ENCODE measurements around the gene DLL3.
"Not testable (repeated sequence)": the region's sequence is repeated elsewhere in the genome, so short reads cannot be mapped to it uniquely, and the experiment has no call there.

The DLL3 gene, protein sequence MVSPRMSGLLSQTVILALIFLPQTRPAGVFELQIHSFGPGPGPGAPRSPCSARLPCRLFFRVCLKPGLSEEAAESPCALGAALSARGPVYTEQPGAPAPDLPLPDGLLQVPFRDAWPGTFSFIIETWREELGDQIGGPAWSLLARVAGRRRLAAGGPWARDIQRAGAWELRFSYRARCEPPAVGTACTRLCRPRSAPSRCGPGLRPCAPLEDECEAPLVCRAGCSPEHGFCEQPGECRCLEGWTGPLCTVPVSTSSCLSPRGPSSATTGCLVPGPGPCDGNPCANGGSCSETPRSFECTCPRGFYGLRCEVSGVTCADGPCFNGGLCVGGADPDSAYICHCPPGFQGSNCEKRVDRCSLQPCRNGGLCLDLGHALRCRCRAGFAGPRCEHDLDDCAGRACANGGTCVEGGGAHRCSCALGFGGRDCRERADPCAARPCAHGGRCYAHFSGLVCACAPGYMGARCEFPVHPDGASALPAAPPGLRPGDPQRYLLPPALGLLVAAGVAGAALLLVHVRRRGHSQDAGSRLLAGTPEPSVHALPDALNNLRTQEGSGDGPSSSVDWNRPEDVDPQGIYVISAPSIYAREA

DNA sequence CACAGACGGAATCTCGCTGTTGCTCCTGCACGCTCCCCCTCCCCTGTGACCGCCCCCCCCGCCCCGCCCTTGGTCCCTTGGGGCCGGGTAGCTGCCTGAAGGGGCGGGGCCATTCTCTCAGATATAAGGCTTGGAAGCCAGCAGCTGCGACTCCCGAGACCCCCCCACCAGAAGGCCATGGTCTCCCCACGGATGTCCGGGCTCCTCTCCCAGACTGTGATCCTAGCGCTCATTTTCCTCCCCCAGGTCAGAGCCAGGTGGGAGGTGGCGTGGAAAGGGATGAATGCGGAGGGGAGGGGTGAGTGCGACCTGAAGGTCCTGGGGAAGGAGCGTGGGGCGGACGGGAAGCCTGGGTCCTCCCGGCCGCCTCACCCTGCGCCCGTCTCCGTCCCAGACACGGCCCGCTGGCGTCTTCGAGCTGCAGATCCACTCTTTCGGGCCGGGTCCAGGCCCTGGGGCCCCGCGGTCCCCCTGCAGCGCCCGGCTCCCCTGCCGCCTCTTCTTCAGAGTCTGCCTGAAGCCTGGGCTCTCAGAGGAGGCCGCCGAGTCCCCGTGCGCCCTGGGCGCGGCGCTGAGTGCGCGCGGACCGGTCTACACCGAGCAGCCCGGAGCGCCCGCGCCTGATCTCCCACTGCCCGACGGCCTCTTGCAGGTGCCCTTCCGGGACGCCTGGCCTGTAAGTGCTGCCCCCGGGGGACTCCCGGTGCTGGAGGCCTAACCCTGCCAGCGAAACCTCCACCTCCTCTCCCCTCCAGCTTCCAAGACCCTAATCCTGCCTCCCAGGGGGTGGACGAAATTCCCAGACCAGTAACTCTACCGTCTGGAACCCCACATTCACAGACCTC, at the start of gene DLL3:
Gene DLL3 (plus strand): TSS at position 150 of the 845 bp plus-strand sequence. CDS start 28 bp downstream, at position 178.
- Histone ChIP-seq H3K27ac (ENCODE audit: poor library complexity, severe bottlenecking) (no peak within 1 kb of the TSS), H3K27me3 (ENCODE audit: insufficient read depth, poor library complexity, severe bottlenecking) (peaks cover 33% of the 10 kb centered on the region), H3K4me3 (ENCODE audit: severe bottlenecking) (no peak within 1 kb of the TSS), H3K4me1 (ENCODE audit: insufficient read depth, poor library complexity, severe bottlenecking) (no peaks in the 10 kb centered on the region), H3K9me3 (ENCODE audit: severe bottlenecking) (no peaks in the 10 kb centered on the region), H3K36me3 (ENCODE audit: low read depth) (no peaks in the 10 kb centered on the region)
- TF ChIP-seq, protein P1, sequence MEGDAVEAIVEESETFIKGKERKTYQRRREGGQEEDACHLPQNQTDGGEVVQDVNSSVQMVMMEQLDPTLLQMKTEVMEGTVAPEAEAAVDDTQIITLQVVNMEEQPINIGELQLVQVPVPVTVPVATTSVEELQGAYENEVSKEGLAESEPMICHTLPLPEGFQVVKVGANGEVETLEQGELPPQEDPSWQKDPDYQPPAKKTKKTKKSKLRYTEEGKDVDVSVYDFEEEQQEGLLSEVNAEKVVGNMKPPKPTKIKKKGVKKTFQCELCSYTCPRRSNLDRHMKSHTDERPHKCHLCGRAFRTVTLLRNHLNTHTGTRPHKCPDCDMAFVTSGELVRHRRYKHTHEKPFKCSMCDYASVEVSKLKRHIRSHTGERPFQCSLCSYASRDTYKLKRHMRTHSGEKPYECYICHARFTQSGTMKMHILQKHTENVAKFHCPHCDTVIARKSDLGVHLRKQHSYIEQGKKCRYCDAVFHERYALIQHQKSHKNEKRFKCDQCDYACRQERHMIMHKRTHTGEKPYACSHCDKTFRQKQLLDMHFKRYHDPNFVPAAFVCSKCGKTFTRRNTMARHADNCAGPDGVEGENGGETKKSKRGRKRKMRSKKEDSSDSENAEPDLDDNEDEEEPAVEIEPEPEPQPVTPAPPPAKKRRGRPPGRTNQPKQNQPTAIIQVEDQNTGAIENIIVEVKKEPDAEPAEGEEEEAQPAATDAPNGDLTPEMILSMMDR (IDR thresholded peaks at IDR 0.05; ENCODE audit: poor library complexity, severe bottlenecking): no peak
- DNase-seq (ENCODE audit: low spot score) (no peak), ATAC-seq (ENCODE audit: low read depth) (peak; percentile 50)

DNA sequence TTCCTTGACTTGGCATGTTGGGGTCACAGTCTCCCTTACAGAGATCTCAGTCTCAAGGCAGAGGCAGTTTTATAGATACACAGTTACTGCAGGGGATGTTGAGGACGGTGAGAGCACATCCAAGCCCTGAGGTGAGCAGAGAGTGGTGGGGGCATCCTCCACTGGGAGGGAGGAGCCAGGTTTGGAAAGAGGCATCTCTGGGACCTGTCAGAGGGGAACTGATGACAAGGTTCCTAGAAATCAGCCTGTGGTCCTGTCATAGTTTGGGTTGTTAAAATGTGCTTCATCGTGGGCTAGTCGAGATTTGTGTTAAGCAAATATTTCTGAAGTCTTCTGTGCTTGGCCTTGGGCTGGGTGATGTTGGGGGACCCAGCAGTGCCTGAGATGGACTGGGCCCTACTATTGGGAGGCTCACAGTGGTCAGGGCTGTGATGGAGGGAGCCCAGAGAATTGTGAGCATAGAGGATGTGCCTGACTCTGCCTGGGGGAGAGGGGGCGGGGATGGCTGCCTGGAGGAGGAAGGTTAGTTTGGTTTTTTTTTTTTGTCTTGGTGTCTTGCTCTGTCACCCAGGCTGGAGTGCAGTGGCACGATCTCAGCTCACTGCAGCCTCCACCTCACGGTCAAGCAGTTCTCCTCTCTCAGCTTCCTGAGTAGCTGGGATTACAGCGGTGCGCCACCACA, 49.5 kb upstream of the DLL3 start:
- H3K27ac ChIP-seq (ENCODE audit: poor library complexity, severe bottlenecking): no peak overlapping the region
- TF ChIP-seq, protein P1 (IDR thresholded peaks at IDR 0.05; ENCODE audit: poor library complexity, severe bottlenecking): no peak
- no peak for DNase-seq (ENCODE audit: low spot score)
- no peaks in the 10 kb centered on the region for H3K27me3 ChIP-seq (ENCODE audit: insufficient read depth, poor library complexity, severe bottlenecking)
- peaks cover 44% of the 10 kb centered on the region for H3K36me3 ChIP-seq (ENCODE audit: low read depth)
- H3K4me3 ChIP-seq (ENCODE audit: severe bottlenecking): no peak overlapping the region
- no peaks in the 10 kb centered on the region for H3K9me3 ChIP-seq (ENCODE audit: severe bottlenecking)
- ATAC-seq (ENCODE audit: low read depth): no peak
- peaks cover 13% of the 10 kb centered on the region for H3K4me1 ChIP-seq (ENCODE audit: insufficient read depth, poor library complexity, severe bottlenecking)

DNA sequence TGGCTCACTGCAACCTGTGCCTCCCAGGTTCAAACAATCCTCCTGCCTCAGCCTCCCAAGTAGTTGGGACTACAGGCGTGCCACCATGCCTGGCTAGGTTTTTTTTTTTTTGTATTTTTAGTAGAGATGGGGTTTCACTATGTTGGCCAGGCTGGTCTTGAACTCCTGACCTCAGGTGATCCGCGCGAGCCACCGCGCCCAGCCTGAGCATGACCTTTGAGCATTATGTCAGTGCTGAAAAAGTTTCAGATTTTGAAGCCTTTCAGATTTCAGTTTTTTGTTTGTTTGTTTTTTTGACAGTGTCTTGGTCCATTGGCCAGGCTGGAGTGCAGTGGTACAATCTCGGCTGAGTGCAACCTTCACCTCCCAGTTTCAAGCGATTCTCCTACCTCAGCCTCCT, 47.5 kb upstream of the DLL3 start:
- not testable (repeated sequence) for H3K4me3 ChIP-seq (ENCODE audit: severe bottlenecking); DNase-seq (ENCODE audit: low spot score); H3K27me3 ChIP-seq (ENCODE audit: insufficient read depth, poor library complexity, severe bottlenecking); H3K9me3 ChIP-seq (ENCODE audit: severe bottlenecking); ATAC-seq (ENCODE audit: low read depth); H3K27ac ChIP-seq (ENCODE audit: poor library complexity, severe bottlenecking)
- Histone ChIP-seq H3K4me1 (ENCODE audit: insufficient read depth, poor library complexity, severe bottlenecking) (peaks cover 11% of the 10 kb centered on the region), H3K36me3 (ENCODE audit: low read depth) (peaks cover 54% of the 10 kb centered on the region)

DNA sequence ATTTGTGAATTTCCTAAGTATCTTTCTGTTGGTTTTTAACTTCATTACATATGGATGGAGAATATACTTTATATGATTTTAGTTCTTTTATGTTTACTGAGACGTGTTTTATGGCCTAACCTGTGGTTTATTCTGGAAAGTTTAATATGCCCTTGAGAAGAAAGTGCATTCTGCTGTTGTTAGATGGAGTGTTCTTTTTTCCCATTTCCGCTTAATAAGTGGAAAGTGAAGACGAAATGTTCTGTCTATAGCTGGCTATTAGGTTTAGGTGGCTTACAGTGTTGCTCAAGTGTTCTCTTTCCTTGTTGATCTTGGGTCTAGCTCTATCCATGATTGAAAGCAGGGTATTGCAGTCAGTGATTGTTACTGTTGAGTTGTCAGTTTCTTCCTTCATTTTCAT, 35.3 kb upstream of the DLL3 start:
- TF ChIP-seq, protein P1 (IDR thresholded peaks at IDR 0.05; ENCODE audit: poor library complexity, severe bottlenecking): no peak
- Histone ChIP-seq H3K9me3 (ENCODE audit: severe bottlenecking) (no peaks in the 10 kb centered on the region), H3K36me3 (ENCODE audit: low read depth) (peaks cover 83% of the 10 kb centered on the region), H3K4me1 (ENCODE audit: insufficient read depth, poor library complexity, severe bottlenecking) (no peaks in the 10 kb centered on the region), H3K4me3 (ENCODE audit: severe bottlenecking) (no peak overlapping the region), H3K27me3 (ENCODE audit: insufficient read depth, poor library complexity, severe bottlenecking) (no peaks in the 10 kb centered on the region), H3K27ac (ENCODE audit: poor library complexity, severe bottlenecking) (no peak overlapping the region)
- ATAC-seq (ENCODE audit: low read depth) (no peak), DNase-seq (ENCODE audit: low spot score) (no peak)

All from RWPE2 (cell line).